ENCODE data around the gene PARP4.
"Not testable (repeated sequence)": the region's sequence is repeated elsewhere in the genome, so short reads cannot be mapped to it uniquely, and the experiment has no call there.

Gene PARP4

GRCh38 chr13:24520733-24521132, 8.2 kb upstream of the PARP4 start:
- Histone ChIP-seq H3K36me3 (ENCODE audit: insufficient read depth, low read length) (no peaks in the 10 kb centered on the region), H3K9me3 (ENCODE audit: control insufficient read depth, insufficient read depth, low read length) (no peaks in the 10 kb centered on the region), H3K4me1 (ENCODE audit: insufficient read depth, low read length) (no peaks in the 10 kb centered on the region), H3K9ac (ENCODE audit: low read depth, low read length) (no peak overlapping the region)

GRCh38 chr13:24516919-24517318, 4.3 kb upstream of the PARP4 start:
- no peak overlapping the region for H3K9ac ChIP-seq (ENCODE audit: low read depth, low read length)
- H3K4me1 ChIP-seq (ENCODE audit: insufficient read depth, low read length) = no peaks in the 10 kb centered on the region
- no peaks in the 10 kb centered on the region for H3K36me3 ChIP-seq (ENCODE audit: insufficient read depth, low read length)
- no peaks in the 10 kb centered on the region for H3K9me3 ChIP-seq (ENCODE audit: control insufficient read depth, insufficient read depth, low read length)

- H3K36me3 ChIP-seq (ENCODE audit: insufficient read depth, low read length) = no peaks in the 10 kb centered on the region
- peak overlapping the region; percentile 73 for H3K9ac ChIP-seq (ENCODE audit: low read depth, low read length)
- H3K4me1 ChIP-seq (ENCODE audit: insufficient read depth, low read length) = 0 out of 2 replicates have a peak, but pooled peaks cover 4% of the 10 kb centered on the region
Observed at GRCh38 chr13:24512908-24513213, 283 bp upstream of the PARP4 start.

GRCh38 chr13:24511816-24512196, 772 bp downstream of the PARP4 start:
- Histone ChIP-seq H3K9me3 (ENCODE audit: control insufficient read depth, insufficient read depth, low read length) (no peaks in the 10 kb centered on the region), H3K36me3 (ENCODE audit: insufficient read depth, low read length) (no peaks in the 10 kb centered on the region), H3K9ac (ENCODE audit: low read depth, low read length) (peak overlapping the region; percentile 73), H3K4me1 (ENCODE audit: insufficient read depth, low read length) (0 out of 2 replicates have a peak, but pooled peaks cover 4% of the 10 kb centered on the region)

More at GRCh38 chr13:24512908-24513213, 283 bp upstream of the PARP4 start:
- no peaks in the 10 kb centered on the region for H3K9me3 ChIP-seq (ENCODE audit: control insufficient read depth, insufficient read depth, low read length)

GRCh38 chr13:24511019-24511815, 1.4 kb downstream of the PARP4 start:
- Histone ChIP-seq H3K9ac (ENCODE audit: low read depth, low read length) (peak overlapping the region; percentile 73), H3K36me3 (ENCODE audit: insufficient read depth, low read length) (no peaks in the 10 kb centered on the region), H3K4me1 (ENCODE audit: insufficient read depth, low read length) (0 out of 2 replicates have a peak, but pooled peaks cover 4% of the 10 kb centered on the region), H3K9me3 (ENCODE audit: control insufficient read depth, insufficient read depth, low read length) (no peaks in the 10 kb centered on the region)

GRCh38 chr13:24506698-24507335, 5.8 kb downstream of the PARP4 start:
- H3K9me3 ChIP-seq (ENCODE audit: control insufficient read depth, insufficient read depth, low read length) = no peaks in the 10 kb centered on the region
- no peaks in the 10 kb centered on the region for H3K36me3 ChIP-seq (ENCODE audit: insufficient read depth, low read length)
- peaks cover 15% of the 10 kb centered on the region for H3K4me1 ChIP-seq (ENCODE audit: insufficient read depth, low read length)
- no peak overlapping the region for H3K9ac ChIP-seq (ENCODE audit: low read depth, low read length)

GRCh38 chr13:24506283-24506682, 6.3 kb downstream of the PARP4 start:
- H3K36me3 ChIP-seq (ENCODE audit: insufficient read depth, low read length); H3K9ac ChIP-seq (ENCODE audit: low read depth, low read length); H3K9me3 ChIP-seq (ENCODE audit: control insufficient read depth, insufficient read depth, low read length): not testable (repeated sequence)
- H3K4me1 ChIP-seq (ENCODE audit: insufficient read depth, low read length) = peaks cover 15% of the 10 kb centered on the region

GRCh38 chr13:24505756-24506155, 6.8 kb downstream of the PARP4 start:
- H3K36me3 ChIP-seq (ENCODE audit: insufficient read depth, low read length) = no peaks in the 10 kb centered on the region
- peaks cover 13% of the 10 kb centered on the region for H3K4me1 ChIP-seq (ENCODE audit: insufficient read depth, low read length)
- no peaks in the 10 kb centered on the region for H3K9me3 ChIP-seq (ENCODE audit: control insufficient read depth, insufficient read depth, low read length)
- H3K9ac ChIP-seq (ENCODE audit: low read depth, low read length) = no peak overlapping the region

GRCh38 chr13:24505256-24505655, 7.3 kb downstream of the PARP4 start:
- Histone ChIP-seq H3K4me1 (ENCODE audit: insufficient read depth, low read length) (peaks cover 11% of the 10 kb centered on the region), H3K9me3 (ENCODE audit: control insufficient read depth, insufficient read depth, low read length) (no peaks in the 10 kb centered on the region), H3K36me3 (ENCODE audit: insufficient read depth, low read length) (no peaks in the 10 kb centered on the region), H3K9ac (ENCODE audit: low read depth, low read length) (no peak overlapping the region)

GRCh38 chr13:24503379-24503696, 9.2 kb downstream of the PARP4 start:
- Histone ChIP-seq H3K36me3 (ENCODE audit: insufficient read depth, low read length) (no peaks in the 10 kb centered on the region), H3K9ac (ENCODE audit: low read depth, low read length) (no peak overlapping the region), H3K9me3 (ENCODE audit: control insufficient read depth, insufficient read depth, low read length) (no peaks in the 10 kb centered on the region), H3K4me1 (ENCODE audit: insufficient read depth, low read length) (peaks cover 11% of the 10 kb centered on the region)

- no peak overlapping the region for H3K9ac ChIP-seq (ENCODE audit: low read depth, low read length)
- H3K36me3 ChIP-seq (ENCODE audit: insufficient read depth, low read length) = no peaks in the 10 kb centered on the region
- H3K4me1 ChIP-seq (ENCODE audit: insufficient read depth, low read length) = peaks cover 11% of the 10 kb centered on the region
- H3K9me3 ChIP-seq (ENCODE audit: control insufficient read depth, insufficient read depth, low read length) = no peaks in the 10 kb centered on the region
Observed at GRCh38 chr13:24502533-24503378, 9.8 kb downstream of the PARP4 start.

GRCh38 chr13:24500977-24501376, 11.6 kb downstream of the PARP4 start:
- H3K36me3 ChIP-seq (ENCODE audit: insufficient read depth, low read length) = peaks cover 10% of the 10 kb centered on the region; the same call in 1 of the 2 replicates
- H3K4me1 ChIP-seq (ENCODE audit: insufficient read depth, low read length) = peaks cover 11% of the 10 kb centered on the region
- no peak overlapping the region for H3K9ac ChIP-seq (ENCODE audit: low read depth, low read length)
- H3K9me3 ChIP-seq (ENCODE audit: control insufficient read depth, insufficient read depth, low read length) = no peaks in the 10 kb centered on the region

GRCh38 chr13:24497742-24498141, 14.8 kb downstream of the PARP4 start:
- Histone ChIP-seq H3K4me1 (ENCODE audit: insufficient read depth, low read length) (peaks cover 4% of the 10 kb centered on the region), H3K9ac (ENCODE audit: low read depth, low read length) (no peak overlapping the region), H3K9me3 (ENCODE audit: control insufficient read depth, insufficient read depth, low read length) (no peaks in the 10 kb centered on the region), H3K36me3 (ENCODE audit: insufficient read depth, low read length) (peaks cover 20% of the 10 kb centered on the region)

GRCh38 chr13:24496295-24496694, 16.3 kb downstream of the PARP4 start:
- not testable (repeated sequence) for H3K4me1 ChIP-seq (ENCODE audit: insufficient read depth, low read length)
- peaks cover 20% of the 10 kb centered on the region for H3K36me3 ChIP-seq (ENCODE audit: insufficient read depth, low read length)

More at GRCh38 chr13:24496295-24496694, 16.3 kb downstream of the PARP4 start:
- H3K9ac ChIP-seq (ENCODE audit: low read depth, low read length); H3K9me3 ChIP-seq (ENCODE audit: control insufficient read depth, insufficient read depth, low read length): not testable (repeated sequence)
